Measurements from ENCODE around the gene NCSTN. TPM values are rescaled to one million over a fixed set of nuclear protein-coding genes. Genes with fewer than 3 reads are reported as not detected.

Gene NCSTN
- total and polyA plus RNA-seq, 12 donors, result 48.3 to 113 (median 87.0) TPM

GRCh38 chr1:160330119-160330518 is 13.1 kb upstream of the NCSTN start:
- intact Hi-C loops (cut with DNase I), result loop anchor here in 1 of 2 donors (5.0 kb wide), 1 partner anchor 33 kb away; no protein-coding TSS in a partner anchor
- no peak for TF ChIP-seq POLR2A (IDR thresholded peaks at IDR 0.05)
- TF ChIP-seq CTCF (IDR thresholded peaks at IDR 0.05), result no peak

GRCh38 chr1:160332516-160332915 is 10.7 kb upstream of the NCSTN start:
- Histone ChIP-seq H3K27me3 (no peaks in the 10 kb centered on the region), H3K9me3 (replicated peaks in 1 of 3) (no peaks in the 10 kb centered on the region), H3K36me3 (replicated peaks in 1 of 2) (peaks cover 0 to 99% of the 10 kb centered on the region in 2 donors), H3K4me3 (no peak overlapping the region), H3K27ac (no peak overlapping the region), H3K4me1 (replicated peaks in 1 of 2) (no peaks in the 10 kb centered on the region)
- DNase-seq, result no peak
- intact Hi-C loops (cut with DNase I), result loop anchor here in 1 of 2 donors (5.0 kb wide), 1 partner anchor 35 kb away; no protein-coding TSS in a partner anchor
- no peak for TF ChIP-seq POLR2A (IDR thresholded peaks at IDR 0.05)
- TF ChIP-seq CTCF (IDR thresholded peaks at IDR 0.05), result no peak

More at GRCh38 chr1:160330119-160330518, 13.1 kb upstream of the NCSTN start:
- H3K27me3 ChIP-seq, result no peaks in the 10 kb centered on the region
- no peak overlapping the region for H3K4me3 ChIP-seq
- no peaks in the 10 kb centered on the region for H3K4me1 ChIP-seq (replicated peaks in 1 of 2)
- peaks cover 0 to 100% of the 10 kb centered on the region in 2 donors for H3K36me3 ChIP-seq (replicated peaks in 1 of 2)
- DNase-seq, result no peak
- no peak overlapping the region for H3K27ac ChIP-seq
- no peaks in the 10 kb centered on the region for H3K9me3 ChIP-seq (replicated peaks in 1 of 3)

- Histone ChIP-seq H3K9me3 (replicated peaks in 1 of 3) (no peaks in the 10 kb centered on the region), H3K4me1 (replicated peaks in 1 of 2) (peaks cover 9 to 29% of the 10 kb centered on the region in 2 donors), H3K27ac (peak overlapping the region in 1 of 5 donors; percentile 27), H3K27me3 (no peaks in the 10 kb centered on the region), H3K36me3 (replicated peaks in 1 of 2) (peaks cover 0 to 64% of the 10 kb centered on the region in 2 donors), H3K4me3 (no peak overlapping the region)
- DNase-seq, result no peak
- 71 to 80% (median 73%) methylated on average over 4 of the region's 4 CpGs for WGBS, 4 donors
- intact Hi-C loops (cut with DNase I), result no loop called here
- TF ChIP-seq POLR2A (IDR thresholded peaks at IDR 0.05) (no peak), CTCF (IDR thresholded peaks at IDR 0.05) (no peak)
These were observed 4.6 kb upstream of the NCSTN start for GRCh38 chr1:160338580-160338979.

GRCh38 chr1:160340146-160340545 is 3.0 kb upstream of the NCSTN start:
- intact Hi-C loops (cut with DNase I), result no loop called here
- DNase-seq, result no peak
- peak overlapping the region in 1 of 5 donors; percentile 11 for H3K27ac ChIP-seq
- TF ChIP-seq CTCF (IDR thresholded peaks at IDR 0.05) (no peak), POLR2A (IDR thresholded peaks at IDR 0.05) (no peak)
- no peaks in the 10 kb centered on the region for H3K9me3 ChIP-seq (replicated peaks in 1 of 3)
- peaks cover 9 to 39% of the 10 kb centered on the region in 2 donors for H3K4me1 ChIP-seq (replicated peaks in 1 of 2)
- peaks cover 0 to 48% of the 10 kb centered on the region in 2 donors for H3K36me3 ChIP-seq (replicated peaks in 1 of 2)
- no peaks in the 10 kb centered on the region for H3K27me3 ChIP-seq
- 36 to 43% (median 38%) methylated on average over 3 of the region's 3 CpGs for WGBS, 4 donors
- H3K4me3 ChIP-seq, result no peak overlapping the region
